Measurements from ENCODE around the gene RBM18. TPM values are rescaled to one million over a fixed set of nuclear protein-coding genes. Genes with fewer than 3 reads are reported as not detected.

The RBM18 gene
- total and polyA plus RNA-seq, 2 donors, result 10.6 to 11.6 TPM

DNA sequence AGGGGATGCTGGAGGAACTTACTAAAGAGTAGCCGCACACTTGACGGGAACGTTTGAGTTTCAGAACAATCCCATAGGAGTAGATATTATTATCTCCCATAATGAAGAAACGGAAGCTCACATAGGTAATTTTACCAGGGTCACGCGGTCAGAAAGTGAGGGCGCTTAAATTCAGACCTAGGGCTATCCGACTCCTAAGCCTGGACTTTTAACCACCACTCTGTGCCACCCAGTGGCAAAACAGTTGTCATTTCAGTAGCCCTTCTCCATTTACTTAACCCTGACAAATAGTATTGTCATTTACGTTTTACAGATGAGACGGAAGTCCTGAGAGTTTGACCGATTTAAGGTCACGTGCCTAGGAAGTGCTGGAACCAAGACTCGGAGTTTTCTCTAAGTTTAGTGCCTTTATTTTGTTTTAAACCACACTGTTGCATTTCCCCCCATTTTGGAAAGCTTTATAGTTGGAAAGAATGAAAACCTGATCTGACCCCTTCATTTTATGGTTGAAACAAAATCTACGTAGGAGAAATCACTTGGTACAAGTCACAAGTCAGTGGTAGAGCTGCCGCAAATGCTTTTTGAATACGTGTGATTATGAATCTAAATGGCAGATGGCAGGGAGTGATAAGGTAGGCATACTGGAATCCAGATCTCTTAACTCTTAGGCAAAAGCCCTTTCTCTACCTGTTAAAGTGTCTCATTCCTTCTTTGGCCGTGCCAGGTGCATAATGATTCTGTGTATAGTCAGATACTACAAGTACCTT, 692 bp upstream of the RBM18 start:
- Histone ChIP-seq H3K36me3 (ENCODE audit: control insufficient read depth in 2 of 2, insufficient read depth in 2 of 2, low read length in 1 of 2) (peaks cover 12 to 15% of the 10 kb centered on the region in 2 donors), H3K27ac (ENCODE audit: low read depth in 1 of 2, low read length in 1 of 2) (peak overlapping the region; percentile 79 to 94), H3K4me3 (ENCODE audit: low read length in 2 of 2) (peak overlapping the region; percentile 88 to 95), H3K9me3 (ENCODE audit: control insufficient read depth in 2 of 2, insufficient read depth in 1 of 2, low read length in 1 of 2) (no peaks in the 10 kb centered on the region), H3K27me3 (ENCODE audit: control insufficient read depth in 2 of 2, insufficient read depth in 1 of 2, low read length in 1 of 2) (no peaks in the 10 kb centered on the region), H3K4me1 (ENCODE audit: control insufficient read depth in 2 of 2, insufficient read depth in 2 of 2, low read length in 2 of 2) (peaks cover 14 to 18% of the 10 kb centered on the region in 2 donors)
- WGBS, result 7% methylated on average over 17 of the region's 17 CpGs
- DNase-seq (ENCODE audit: low read depth in 6 of 9, low spot score in 9 of 9), result peak in 8 of 9 donors; percentile 10 to 49 (median 27)

DNA sequence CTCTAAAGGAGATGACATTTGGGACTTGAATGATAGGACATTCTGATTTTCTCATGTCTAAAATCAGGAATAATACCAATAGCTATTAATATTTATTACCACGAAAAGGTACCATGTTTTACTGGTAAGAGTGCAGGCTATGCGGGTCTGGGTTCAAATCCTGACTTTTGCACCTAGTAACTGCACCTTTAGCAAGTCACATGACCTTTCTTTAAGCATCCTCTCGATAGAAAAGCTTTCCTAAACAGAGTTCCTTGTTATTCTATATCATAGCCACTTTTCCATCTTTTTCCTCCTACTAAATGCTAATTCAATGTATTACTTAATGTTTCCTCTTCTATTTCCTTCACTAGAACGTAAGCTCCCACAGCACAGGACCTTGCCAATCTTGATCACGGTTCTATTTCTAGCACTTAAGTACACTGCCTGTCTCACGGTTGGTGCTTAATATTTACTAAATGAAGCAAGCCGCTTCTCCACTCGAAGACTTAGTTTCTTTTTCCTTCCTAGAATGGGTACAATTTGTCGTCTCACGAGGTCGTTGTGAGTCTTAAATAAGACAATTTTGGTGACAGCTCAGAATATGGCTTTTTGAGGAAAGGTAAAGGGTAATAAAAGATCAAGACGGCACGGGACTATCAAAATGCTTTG, 816 bp downstream of the RBM18 start:
- Histone ChIP-seq H3K36me3 (ENCODE audit: control insufficient read depth in 2 of 2, insufficient read depth in 2 of 2, low read length in 1 of 2) (peaks cover 27% of the 10 kb centered on the region in 2 donors), H3K27me3 (ENCODE audit: control insufficient read depth in 2 of 2, insufficient read depth in 1 of 2, low read length in 1 of 2) (no peaks in the 10 kb centered on the region), H3K4me3 (ENCODE audit: low read length in 2 of 2) (peak overlapping the region; percentile 88 to 95), H3K9me3 (ENCODE audit: control insufficient read depth in 2 of 2, insufficient read depth in 1 of 2, low read length in 1 of 2) (no peaks in the 10 kb centered on the region), H3K4me1 (ENCODE audit: control insufficient read depth in 2 of 2, insufficient read depth in 2 of 2, low read length in 2 of 2) (peaks cover 14 to 18% of the 10 kb centered on the region in 2 donors), H3K27ac (ENCODE audit: low read depth in 1 of 2, low read length in 1 of 2) (peak overlapping the region; percentile 79 to 94)
- WGBS, result 20% methylated on average over 13 of the region's 13 CpGs
- DNase-seq (ENCODE audit: low read depth in 6 of 9, low spot score in 9 of 9), result peak in 3 of 9 donors; percentile 6 to 21 (median 18)

DNA sequence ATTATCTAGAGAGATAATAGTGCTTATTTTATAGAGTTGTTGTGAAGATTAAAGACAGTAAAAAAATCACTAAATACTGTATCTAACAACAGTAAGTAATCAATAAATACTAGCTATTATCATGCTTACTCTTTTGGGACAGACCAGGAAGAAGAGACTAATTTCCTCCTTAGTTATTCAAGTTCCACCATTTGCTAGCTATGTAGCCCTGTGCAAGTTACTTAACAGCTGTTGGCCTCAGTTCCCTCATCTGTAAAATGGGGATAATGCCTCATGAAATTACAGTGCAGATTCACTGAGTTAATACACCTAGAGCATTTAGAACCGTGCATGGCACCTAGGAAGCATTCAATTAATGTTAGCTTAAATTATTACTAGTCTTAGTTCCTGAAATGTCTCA, 2.6 kb downstream of the RBM18 start:
- Histone ChIP-seq H3K27me3 (ENCODE audit: control insufficient read depth in 2 of 2, insufficient read depth in 1 of 2, low read length in 1 of 2) (no peaks in the 10 kb centered on the region), H3K4me3 (ENCODE audit: low read length in 2 of 2) (no peak overlapping the region), H3K36me3 (ENCODE audit: control insufficient read depth in 2 of 2, insufficient read depth in 2 of 2, low read length in 1 of 2) (peaks cover 30 to 33% of the 10 kb centered on the region in 2 donors), H3K4me1 (ENCODE audit: control insufficient read depth in 2 of 2, insufficient read depth in 2 of 2, low read length in 2 of 2) (peaks cover 14 to 18% of the 10 kb centered on the region in 2 donors), H3K27ac (ENCODE audit: low read depth in 1 of 2, low read length in 1 of 2) (no peak overlapping the region), H3K9me3 (ENCODE audit: control insufficient read depth in 2 of 2, insufficient read depth in 1 of 2, low read length in 1 of 2) (no peaks in the 10 kb centered on the region)
- 96% methylated on average over 1 of the region's 1 CpG for WGBS
- no peak for DNase-seq (ENCODE audit: low read depth in 6 of 9, low spot score in 9 of 9)

DNA sequence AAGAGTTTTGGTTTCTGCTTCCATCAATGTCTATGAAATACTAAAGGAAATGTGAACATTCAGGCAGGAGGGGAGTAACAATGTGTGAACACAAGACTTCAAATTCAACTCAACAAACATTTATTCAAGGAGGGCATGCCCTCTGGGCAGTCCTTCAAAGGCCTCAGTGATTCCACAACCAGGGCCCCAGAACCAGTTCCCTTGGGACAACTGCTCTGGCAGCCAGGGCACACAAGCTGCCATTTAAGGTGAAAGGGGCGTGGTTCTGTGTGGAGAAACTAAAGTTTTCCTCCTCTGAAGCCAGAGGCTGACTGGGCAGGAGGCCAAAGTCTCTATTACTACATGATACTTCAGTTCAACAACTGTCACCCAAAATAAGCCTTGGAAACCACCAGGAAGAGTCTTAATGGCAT, 3.2 kb downstream of the RBM18 start:
- Histone ChIP-seq H3K27me3 (ENCODE audit: control insufficient read depth in 2 of 2, insufficient read depth in 1 of 2, low read length in 1 of 2) (no peaks in the 10 kb centered on the region), H3K36me3 (ENCODE audit: control insufficient read depth in 2 of 2, insufficient read depth in 2 of 2, low read length in 1 of 2) (peaks cover 30 to 33% of the 10 kb centered on the region in 2 donors), H3K27ac (ENCODE audit: low read depth in 1 of 2, low read length in 1 of 2) (no peak overlapping the region), H3K4me3 (ENCODE audit: low read length in 2 of 2) (peak overlapping the region in 1 of 2 donors; percentile 5), H3K4me1 (ENCODE audit: control insufficient read depth in 2 of 2, insufficient read depth in 2 of 2, low read length in 2 of 2) (peaks cover 14 to 18% of the 10 kb centered on the region in 2 donors), H3K9me3 (ENCODE audit: control insufficient read depth in 2 of 2, insufficient read depth in 1 of 2, low read length in 1 of 2) (no peaks in the 10 kb centered on the region)
- no peak for DNase-seq (ENCODE audit: low read depth in 6 of 9, low spot score in 9 of 9)
- WGBS, result 94% methylated on average over 1 of the region's 1 CpG

DNA sequence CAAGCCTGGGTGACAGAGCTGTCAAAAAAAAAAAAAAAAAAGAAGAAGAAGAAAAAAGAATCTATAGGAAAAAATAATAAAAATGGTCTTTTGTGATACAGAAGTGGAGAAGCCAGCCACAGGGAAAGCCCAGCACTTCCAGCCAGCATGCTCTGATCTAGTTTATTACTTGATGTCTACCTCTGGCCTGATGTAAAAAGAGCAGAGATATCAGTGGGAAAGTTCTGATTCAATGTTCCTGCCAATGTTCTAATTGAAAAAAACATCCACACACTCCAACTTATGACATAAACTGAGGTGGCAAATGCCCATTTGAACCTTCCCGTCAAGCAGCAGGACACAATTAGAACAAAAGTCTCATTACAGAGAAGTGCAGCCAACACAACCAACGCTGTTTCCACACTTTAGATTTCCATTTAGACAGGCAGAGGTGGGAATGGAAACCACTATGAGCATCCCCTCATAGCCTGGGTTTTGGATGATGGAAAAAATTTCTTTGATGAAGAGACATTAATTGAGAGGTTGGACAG, 5.7 kb downstream of the RBM18 start:
- WGBS, result over 99% methylated on average over 2 of the region's 2 CpGs
- H3K4me3 ChIP-seq (ENCODE audit: low read length in 2 of 2), result no peak overlapping the region
- H3K27ac ChIP-seq (ENCODE audit: low read depth in 1 of 2, low read length in 1 of 2), result no peak overlapping the region
- H3K4me1 ChIP-seq (ENCODE audit: control insufficient read depth in 2 of 2, insufficient read depth in 2 of 2, low read length in 2 of 2), result peaks cover 6 to 9% of the 10 kb centered on the region in 2 donors
- no peaks in the 10 kb centered on the region for H3K9me3 ChIP-seq (ENCODE audit: control insufficient read depth in 2 of 2, insufficient read depth in 1 of 2, low read length in 1 of 2)
- DNase-seq (ENCODE audit: low read depth in 6 of 9, low spot score in 9 of 9), result no peak
- peaks cover 30 to 44% of the 10 kb centered on the region in 2 donors for H3K36me3 ChIP-seq (ENCODE audit: control insufficient read depth in 2 of 2, insufficient read depth in 2 of 2, low read length in 1 of 2)
- H3K27me3 ChIP-seq (ENCODE audit: control insufficient read depth in 2 of 2, insufficient read depth in 1 of 2, low read length in 1 of 2), result no peaks in the 10 kb centered on the region

DNA sequence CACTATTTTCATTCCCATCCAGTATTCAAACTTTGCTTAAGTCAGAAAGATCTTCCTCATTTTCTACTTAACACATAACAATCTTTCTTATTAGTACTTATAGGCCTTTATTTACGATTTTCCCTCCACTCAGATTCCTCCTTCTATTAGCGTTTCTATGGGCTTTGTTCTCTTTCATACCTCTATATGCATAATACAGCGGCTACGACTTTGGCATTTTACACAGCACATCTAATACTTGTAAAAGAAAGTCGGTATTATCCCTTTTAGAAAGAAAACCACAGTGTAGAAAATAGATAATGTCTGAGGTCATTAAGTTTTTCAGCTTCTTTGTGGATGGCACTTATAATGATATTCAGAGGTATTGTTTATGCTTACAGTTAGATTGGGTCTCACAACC, 8.4 kb downstream of the RBM18 start:
- Histone ChIP-seq H3K9me3 (ENCODE audit: control insufficient read depth in 2 of 2, insufficient read depth in 1 of 2, low read length in 1 of 2) (no peaks in the 10 kb centered on the region), H3K4me1 (ENCODE audit: control insufficient read depth in 2 of 2, insufficient read depth in 2 of 2, low read length in 2 of 2) (no peaks in the 10 kb centered on the region), H3K27me3 (ENCODE audit: control insufficient read depth in 2 of 2, insufficient read depth in 1 of 2, low read length in 1 of 2) (no peaks in the 10 kb centered on the region), H3K36me3 (ENCODE audit: control insufficient read depth in 2 of 2, insufficient read depth in 2 of 2, low read length in 1 of 2) (peaks cover 30 to 59% of the 10 kb centered on the region in 2 donors), H3K4me3 (ENCODE audit: low read length in 2 of 2) (no peak overlapping the region), H3K27ac (ENCODE audit: low read depth in 1 of 2, low read length in 1 of 2) (no peak overlapping the region)
- WGBS, result 96% methylated on average over 5 of the region's 5 CpGs
- no peak for DNase-seq (ENCODE audit: low read depth in 6 of 9, low spot score in 9 of 9)

DNA sequence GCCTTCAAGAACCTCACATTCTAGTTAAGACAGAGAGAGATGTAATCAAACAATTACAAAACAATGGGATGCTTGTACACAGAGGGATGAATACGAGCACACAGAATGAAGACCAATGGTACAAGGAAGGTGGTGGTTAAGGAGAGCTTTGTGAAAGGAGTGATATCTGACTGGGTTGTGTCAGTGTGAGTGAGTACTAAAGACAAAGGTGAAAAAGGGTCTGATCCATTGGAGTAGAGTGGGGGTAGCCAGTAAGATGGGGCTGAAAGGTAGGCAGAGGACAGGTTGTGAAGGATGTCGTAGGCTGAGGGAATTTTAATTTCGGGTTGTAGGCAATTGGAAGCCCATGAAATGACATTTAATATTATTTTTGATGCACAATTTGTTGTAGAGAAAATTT, 9.9 kb downstream of the RBM18 start:
- DNase-seq (ENCODE audit: low read depth in 6 of 9, low spot score in 9 of 9), result no peak
- Histone ChIP-seq H3K27me3 (ENCODE audit: control insufficient read depth in 2 of 2, insufficient read depth in 1 of 2, low read length in 1 of 2) (no peaks in the 10 kb centered on the region), H3K4me3 (ENCODE audit: low read length in 2 of 2) (no peak overlapping the region), H3K36me3 (ENCODE audit: control insufficient read depth in 2 of 2, insufficient read depth in 2 of 2, low read length in 1 of 2) (peaks cover 19 to 50% of the 10 kb centered on the region in 2 donors), H3K27ac (ENCODE audit: low read depth in 1 of 2, low read length in 1 of 2) (no peak overlapping the region), H3K9me3 (ENCODE audit: control insufficient read depth in 2 of 2, insufficient read depth in 1 of 2, low read length in 1 of 2) (no peaks in the 10 kb centered on the region), H3K4me1 (ENCODE audit: control insufficient read depth in 2 of 2, insufficient read depth in 2 of 2, low read length in 2 of 2) (no peaks in the 10 kb centered on the region)
- over 99% methylated on average over 3 of the region's 3 CpGs for WGBS

DNA sequence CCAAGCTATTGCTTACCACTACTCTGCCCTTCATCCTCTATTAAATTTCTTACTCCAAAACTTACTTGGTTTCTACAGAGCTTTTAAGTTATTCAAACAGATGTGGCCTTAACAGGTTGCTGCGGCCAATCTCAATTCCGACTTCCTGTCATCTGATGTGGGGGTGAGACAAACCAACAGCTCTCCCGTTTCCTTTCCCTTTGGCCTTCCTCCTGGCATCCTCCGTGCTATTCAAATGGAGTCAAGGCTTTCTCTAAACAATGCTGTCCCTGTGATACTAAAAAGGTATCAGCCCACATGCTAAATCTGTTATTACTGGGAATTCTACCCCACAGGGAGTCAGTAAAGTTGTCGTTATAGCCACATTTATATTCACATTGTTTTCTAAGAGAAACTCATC, 11.8 kb downstream of the RBM18 start:
- Histone ChIP-seq H3K36me3 (ENCODE audit: control insufficient read depth in 2 of 2, insufficient read depth in 2 of 2, low read length in 1 of 2) (peaks cover 15 to 46% of the 10 kb centered on the region in 2 donors), H3K9me3 (ENCODE audit: control insufficient read depth in 2 of 2, insufficient read depth in 1 of 2, low read length in 1 of 2) (no peaks in the 10 kb centered on the region), H3K4me3 (ENCODE audit: low read length in 2 of 2) (no peak overlapping the region), H3K4me1 (ENCODE audit: control insufficient read depth in 2 of 2, insufficient read depth in 2 of 2, low read length in 2 of 2) (no peaks in the 10 kb centered on the region), H3K27ac (ENCODE audit: low read depth in 1 of 2, low read length in 1 of 2) (no peak overlapping the region), H3K27me3 (ENCODE audit: control insufficient read depth in 2 of 2, insufficient read depth in 1 of 2, low read length in 1 of 2) (no peaks in the 10 kb centered on the region)
- WGBS, result 96% methylated on average over 5 of the region's 5 CpGs
- DNase-seq (ENCODE audit: low read depth in 6 of 9, low spot score in 9 of 9), result no peak

DNA sequence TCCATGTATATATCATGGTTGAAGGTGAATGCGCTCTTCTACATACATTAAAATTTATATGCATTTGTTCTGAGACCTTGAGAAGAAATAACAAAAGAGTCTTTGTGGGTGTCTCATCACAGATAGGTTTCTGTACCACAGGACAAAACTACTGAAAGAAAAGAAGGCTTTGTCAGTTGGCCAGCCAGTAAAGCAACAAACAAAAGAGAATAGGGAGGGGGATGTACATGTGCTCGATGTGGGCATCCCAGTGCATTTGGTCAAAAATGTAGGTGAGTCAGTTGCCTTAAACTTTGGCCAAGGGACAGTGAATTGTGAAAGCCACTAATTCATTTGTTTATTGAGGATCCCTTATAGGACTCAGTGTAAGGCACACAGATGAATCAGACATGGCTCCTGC, 13.3 kb downstream of the RBM18 start:
- H3K9me3 ChIP-seq (ENCODE audit: control insufficient read depth in 2 of 2, insufficient read depth in 1 of 2, low read length in 1 of 2), result no peaks in the 10 kb centered on the region
- no peak overlapping the region for H3K27ac ChIP-seq (ENCODE audit: low read depth in 1 of 2, low read length in 1 of 2)
- no peaks in the 10 kb centered on the region for H3K27me3 ChIP-seq (ENCODE audit: control insufficient read depth in 2 of 2, insufficient read depth in 1 of 2, low read length in 1 of 2)
- no peaks in the 10 kb centered on the region for H3K4me1 ChIP-seq (ENCODE audit: control insufficient read depth in 2 of 2, insufficient read depth in 2 of 2, low read length in 2 of 2)
- 98% methylated on average over 2 of the region's 2 CpGs for WGBS
- no peak for DNase-seq (ENCODE audit: low read depth in 6 of 9, low spot score in 9 of 9)
- no peak overlapping the region for H3K4me3 ChIP-seq (ENCODE audit: low read length in 2 of 2)
- H3K36me3 ChIP-seq (ENCODE audit: control insufficient read depth in 2 of 2, insufficient read depth in 2 of 2, low read length in 1 of 2), result peaks cover 29 to 57% of the 10 kb centered on the region in 2 donors
